ENCODE measurements around the gene GTF2F2.
"Not testable (repeated sequence)": the region's sequence is repeated elsewhere in the genome, so short reads cannot be mapped to it uniquely, and the experiment has no call there.

Gene GTF2F2

DNA sequence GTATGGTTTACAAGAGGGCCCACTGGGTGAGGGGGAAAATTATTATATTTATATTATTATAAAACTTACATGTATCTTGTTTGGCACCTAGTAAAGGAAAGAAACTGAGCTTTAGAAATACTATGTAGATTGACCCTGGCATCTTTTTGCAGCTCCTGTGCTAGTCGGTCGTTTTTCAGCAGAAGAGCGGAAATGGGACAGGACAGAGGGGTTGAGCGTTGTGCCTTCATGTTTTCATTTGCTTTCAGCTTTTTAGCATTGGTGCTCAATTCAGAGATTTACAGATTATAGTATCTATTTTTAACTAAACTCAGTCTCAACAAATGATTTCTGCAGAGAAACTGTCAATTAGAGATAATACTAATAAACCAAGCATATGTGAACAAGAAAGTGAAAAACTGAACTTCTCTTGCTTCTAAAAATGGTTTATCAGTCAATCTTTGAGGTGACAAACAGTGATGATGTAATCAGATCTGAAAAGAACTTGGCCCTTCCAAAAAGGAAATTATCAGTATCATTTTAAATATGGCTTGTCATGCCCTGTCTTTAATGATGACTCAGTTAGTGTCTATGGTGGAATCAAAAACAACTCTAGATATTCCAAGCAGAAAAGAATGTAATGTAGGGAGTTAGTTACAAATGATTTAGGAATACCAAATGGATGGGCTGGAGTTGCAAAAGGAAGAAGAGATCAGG, 137.5 kb downstream of the GTF2F2 start:
- peak; percentile 18 for DNase-seq

DNA sequence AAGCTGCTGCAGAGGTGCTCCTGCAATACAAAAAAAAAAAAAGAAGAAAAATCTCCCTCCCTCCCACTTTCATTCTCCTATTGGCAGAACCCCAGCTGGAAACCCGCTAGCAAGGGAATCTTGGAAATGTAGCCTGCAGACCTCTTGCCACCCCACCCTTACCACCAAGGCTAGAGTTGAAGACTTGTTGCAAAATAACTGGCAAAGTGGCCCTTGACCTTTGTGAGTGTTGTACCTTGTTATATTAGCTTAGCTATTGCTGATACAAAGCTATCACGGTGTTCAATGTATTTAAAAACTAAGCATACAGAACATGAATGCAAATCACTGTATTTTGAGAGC, 138.0 kb downstream of the GTF2F2 start:
- DNase-seq: no peak

DNA sequence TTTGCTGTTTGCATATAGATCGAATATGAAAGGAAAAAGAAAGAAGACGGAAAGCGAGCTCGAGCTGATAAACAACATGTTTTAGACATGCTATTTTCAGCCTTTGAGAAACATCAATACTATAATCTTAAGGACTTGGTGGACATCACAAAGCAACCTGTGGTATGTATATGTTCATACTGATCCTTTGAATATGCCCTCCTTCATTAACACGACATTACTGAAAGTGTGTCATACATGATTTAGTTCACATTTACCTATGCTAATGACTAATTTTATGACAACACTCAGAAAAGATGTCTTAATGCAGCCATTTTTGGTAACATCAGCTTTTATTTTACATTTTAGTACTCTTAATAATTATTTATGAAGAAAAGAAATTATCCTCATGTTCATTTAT, 146.9 kb downstream of the GTF2F2 start:
- DNase-seq: no peak

DNA sequence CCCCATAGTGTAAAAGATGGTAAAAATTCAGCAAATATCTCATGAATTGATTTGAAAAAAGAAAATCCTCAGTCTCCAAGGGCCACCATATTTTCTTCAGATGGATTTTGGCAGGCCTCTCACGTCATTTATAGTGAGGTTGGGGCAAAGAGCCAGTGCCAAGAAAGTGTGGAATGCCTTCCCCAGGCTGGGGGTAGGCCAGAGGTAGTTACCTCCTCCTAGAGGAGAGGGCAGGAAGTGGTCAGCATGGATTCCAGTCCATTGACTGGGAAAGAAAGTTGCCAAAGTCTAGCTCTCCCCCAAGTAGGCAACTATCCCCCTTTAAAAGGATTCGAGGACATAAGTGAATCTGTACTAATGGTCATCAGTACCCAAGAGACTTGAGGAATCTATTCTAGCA, 148.9 kb downstream of the GTF2F2 start:
- no peak for DNase-seq

DNA sequence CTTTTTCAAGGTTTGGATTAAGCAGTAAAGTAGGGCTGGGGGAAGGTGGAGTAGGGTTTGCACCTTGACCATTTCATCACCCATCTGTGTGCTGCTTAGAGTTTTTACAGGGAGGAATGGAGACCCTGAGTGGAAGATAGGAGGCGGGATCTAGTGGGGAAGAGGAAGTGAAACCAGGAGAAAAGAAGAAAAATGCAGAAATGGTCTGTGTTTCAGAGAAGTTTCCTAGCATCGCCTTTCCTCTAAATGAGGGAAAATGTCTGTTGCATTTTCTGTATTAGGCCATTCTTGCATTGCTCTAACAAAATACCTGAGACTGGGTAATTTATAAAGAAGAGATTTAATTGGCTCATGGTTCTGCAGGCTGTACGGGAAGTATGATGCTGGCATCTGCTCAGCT, 156.6 kb downstream of the GTF2F2 start:
- no peak for DNase-seq

DNA sequence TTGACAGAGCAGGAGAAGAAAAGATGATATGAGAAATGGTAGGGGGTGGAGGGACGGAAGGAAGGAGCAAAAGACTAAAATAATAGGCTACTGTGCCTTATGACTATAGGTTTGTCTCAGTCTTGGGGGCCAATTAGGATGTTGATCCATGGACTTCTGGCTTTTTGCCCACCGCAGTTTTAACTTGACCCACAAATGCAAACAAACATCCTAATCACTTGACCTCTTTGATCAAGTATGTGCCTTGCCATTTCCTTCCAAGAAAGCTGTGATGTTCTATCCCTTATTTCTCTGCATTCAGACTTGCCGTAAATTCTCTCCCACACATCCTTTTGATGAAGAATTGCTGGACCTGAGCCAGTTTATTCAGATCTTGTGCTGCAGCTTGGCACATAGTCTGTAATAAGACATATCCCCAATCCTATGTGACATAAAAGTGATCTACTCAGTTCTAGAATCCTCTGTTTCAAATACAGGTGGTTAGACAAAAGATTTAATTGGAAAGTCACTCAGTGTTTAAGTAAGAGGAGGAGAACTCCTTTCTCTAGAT, 157.9 kb downstream of the GTF2F2 start:
- DNase-seq: no peak

DNA sequence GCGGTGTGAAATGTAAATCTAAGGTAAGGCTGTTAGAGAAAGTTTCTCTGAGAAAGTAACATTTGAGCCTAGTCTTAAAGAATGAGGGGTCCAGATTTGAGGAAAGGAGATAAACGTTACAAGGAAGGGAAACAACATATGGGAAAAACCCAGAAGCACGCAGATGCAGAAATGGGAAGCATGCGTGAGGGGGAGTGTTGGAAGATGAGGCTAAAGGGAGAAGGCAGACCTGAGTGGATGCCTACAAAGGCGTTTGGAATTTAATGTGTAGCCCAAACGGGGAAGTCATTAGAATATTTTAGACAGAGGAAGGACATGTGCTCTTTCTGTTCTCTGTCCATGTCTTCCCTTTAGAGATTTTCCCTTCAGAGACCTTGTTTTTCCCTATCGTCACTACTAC, 159.7 kb downstream of the GTF2F2 start:
- DNase-seq: no peak

DNA sequence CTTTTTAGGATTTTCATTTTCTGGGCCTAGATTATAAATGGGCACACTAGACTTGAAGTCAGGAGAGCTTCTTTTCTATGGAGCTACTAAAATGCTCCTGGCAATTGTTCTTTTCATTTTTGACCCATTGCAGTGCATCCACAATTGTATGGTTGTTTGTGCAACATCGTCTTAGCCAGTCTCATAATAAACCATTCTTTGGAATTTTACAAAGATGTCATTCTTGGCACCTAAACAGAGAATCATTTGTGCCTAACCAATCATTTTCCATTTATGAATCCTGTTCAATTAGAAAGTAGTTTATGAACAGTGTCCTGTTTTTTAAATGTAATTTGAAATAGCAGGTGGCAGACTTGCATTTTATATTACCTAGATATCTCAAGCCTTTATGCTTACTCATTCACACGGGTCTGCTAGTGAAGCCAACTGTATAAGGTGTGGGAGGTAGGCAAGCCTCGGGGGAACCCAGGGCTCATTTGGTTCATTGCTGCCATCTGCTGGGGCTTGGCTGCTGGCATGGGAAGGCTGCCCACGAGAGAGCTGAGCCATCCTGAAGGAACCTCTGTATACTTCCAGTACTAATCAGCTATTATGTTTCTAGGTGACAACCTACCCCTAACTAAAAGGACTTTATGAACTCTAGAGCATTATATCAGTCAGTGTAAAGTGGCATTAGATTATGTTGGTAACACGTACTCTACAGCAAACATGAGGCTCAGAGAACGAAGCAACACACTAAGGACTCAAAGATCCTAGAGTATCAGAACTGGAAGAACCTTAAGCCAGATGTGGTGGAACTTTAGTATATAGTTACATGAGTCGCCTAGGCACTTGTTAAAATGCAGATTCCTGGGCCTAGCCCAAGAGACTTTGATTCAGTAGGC, 160.7 kb downstream of the GTF2F2 start:
- DNase-seq: peak; percentile 34

DNA sequence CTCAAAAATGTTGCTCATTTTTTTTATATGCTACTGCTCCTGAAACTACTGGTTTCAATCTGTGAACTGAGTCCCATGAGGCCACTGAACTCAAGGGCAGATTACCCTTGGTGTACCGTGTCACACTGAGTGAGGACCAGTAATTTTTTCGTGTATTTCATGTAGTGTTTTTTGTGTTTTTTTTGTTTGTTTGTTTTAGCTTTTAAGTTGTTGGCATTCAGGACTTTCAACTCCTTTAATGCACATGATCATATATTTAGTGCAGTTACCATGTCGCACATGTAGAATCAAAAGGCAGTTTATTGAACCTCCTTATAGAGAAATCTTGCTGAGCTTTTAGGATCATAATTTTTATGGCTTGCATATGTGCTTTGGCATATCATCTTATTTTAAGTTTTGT, 162.7 kb downstream of the GTF2F2 start:
- no peak for DNase-seq

DNA sequence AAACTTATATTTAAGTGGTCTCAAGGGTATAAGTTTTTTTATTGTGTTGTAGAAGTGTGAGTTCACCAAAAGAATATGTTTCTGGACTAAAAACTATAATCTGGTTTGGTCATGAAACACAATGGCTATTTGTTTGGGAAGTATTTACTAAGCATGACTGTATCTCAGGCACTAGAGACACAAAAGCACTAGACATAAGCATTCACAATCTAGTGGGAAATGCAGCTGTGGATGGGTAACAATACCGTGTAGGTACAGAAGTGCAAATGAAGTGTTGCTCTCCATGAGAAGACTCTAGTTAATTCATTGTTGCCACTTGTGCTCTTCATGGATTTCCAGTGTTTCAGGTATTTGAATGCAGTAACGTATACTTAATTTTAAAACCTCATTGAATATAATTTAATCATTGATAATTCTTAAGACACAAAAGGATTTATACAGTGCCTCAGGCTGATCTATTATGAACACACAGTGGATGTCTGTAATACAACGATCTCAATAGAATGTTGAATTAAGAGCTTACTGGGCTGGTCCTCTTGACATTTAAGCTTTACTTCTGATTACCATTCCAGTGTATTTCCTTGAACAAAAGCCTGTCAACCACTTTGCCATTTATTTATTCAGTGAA, 169.7 kb downstream of the GTF2F2 start:
- DNase-seq: no peak

DNA sequence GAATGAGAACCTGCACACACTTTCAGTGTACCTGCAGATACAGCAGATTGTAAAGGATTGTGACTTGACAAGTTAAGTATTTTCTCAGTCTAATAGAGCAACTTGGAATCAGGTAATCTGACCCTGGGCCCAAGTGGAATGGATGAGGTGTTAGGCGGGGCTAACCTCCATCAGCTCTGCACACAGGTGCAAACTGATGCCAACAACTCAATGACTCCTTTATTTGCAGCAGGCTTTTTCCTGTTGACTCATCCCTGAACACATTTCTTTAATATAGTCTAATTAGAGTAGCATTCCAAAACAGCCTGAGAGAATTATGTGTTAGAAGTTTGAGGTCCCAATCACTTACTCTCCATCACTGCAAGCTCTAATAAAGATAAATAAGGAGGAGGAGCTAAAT, 171.9 kb downstream of the GTF2F2 start:
- DNase-seq: no peak

DNA sequence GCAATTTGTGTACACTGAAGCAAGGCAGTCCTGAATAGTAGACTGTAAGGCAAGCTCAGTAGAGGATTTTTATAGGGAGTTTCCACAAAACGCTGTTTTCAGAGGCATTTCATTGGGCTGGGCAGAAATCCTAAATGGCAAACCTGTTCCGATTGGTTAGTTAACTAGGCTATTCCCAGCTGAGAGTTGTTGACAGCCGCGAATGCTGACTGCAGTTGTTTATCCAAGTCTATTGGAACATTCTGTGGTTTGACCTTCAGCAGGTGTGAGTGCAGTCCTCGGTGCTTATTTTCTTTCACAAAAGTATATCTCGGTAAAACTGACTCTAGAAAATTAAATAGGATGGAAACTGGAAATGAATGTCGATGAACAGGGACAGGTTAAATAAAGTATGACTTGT, 175.2 kb downstream of the GTF2F2 start:
- DNase-seq: no peak

DNA sequence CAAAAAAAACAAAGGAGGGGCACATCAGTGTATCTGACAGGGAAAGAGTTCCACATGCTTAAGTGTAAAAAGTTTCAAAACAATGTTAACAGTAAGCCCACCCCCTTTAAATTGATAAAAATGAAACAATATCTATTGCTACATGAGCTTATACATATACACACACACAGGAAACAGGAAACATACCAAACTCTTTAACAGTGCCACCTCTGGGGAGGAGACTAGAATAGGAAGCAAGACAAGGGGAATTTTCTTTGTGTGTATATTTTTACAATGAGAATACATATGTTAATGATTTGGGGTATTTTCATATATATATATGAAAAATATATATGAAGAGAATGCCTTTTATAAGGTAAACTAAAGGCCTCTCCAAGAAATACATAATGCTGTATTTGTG, 175.9 kb downstream of the GTF2F2 start:
- DNase-seq: no peak

DNA sequence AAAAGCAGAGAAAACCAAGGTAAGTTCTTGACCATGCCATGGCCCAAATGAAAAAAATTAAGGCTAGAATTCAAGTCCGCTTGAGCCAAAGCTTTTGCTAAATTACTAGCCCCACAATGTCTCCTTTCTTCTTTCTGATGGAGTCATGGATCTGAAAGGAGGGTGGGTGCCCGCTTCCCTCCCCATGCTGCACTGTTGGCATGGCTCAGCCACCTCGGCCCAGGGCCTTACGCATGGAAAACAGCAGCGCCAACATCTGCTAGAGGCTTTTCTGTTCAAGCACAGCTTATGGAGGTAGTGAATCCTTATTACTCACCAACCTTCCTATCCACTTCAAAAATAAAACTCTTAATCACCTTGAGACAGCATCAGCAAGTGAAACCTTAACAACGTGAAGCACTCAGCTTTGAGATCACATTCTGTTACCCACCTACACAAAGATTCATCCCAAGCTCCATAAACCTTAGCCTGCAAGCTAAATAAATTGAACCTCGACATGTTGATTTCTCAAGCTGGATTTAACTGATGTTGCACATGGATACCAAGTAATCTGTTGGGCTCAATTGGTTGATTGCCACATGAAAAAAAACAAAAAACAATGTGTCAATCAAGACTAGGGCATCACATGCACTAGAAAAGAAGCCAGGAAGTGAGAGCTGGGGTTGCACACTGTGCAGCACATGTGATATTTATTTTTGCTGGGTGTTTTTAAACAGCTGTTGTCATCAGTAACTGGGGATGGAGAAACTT, 177.3 kb downstream of the GTF2F2 start:
- DNase-seq: peak; percentile 32

DNA sequence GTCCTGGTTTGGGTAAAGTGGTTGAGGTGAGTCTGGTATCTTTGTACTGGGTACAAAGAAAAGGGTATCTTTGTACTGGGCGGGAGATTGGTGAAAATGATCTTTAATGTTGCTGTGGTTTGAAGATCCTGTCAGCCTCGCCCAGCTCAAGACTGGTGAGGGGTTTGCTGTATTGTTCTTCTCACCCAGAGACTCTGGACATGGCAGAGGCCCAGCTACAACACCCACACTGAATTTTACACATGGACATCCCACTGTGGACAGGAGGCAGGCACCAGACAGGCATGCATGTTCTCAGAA, 177.8 kb downstream of the GTF2F2 start:
- no peak for DNase-seq

DNA sequence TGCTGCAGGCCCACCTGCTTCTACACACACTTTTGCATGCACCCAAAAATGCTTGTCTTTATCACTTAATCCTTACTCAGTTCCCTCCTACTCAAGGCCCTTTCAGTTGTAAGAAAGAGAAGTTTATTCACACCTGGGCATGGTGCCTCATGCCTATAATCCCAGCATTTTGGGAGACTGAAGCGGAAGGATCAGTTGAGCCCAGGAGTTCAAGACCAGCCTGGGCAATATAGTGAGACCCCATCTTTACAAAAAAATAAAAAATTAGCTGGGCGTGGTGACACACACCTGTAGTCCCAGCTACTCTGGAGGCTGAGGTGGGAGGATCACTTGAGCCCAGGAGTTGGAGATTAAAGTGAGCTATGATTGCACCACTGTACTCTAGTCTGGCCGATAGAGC, 178.2 kb downstream of the GTF2F2 start:
- DNase-seq: not testable (repeated sequence)

DNA sequence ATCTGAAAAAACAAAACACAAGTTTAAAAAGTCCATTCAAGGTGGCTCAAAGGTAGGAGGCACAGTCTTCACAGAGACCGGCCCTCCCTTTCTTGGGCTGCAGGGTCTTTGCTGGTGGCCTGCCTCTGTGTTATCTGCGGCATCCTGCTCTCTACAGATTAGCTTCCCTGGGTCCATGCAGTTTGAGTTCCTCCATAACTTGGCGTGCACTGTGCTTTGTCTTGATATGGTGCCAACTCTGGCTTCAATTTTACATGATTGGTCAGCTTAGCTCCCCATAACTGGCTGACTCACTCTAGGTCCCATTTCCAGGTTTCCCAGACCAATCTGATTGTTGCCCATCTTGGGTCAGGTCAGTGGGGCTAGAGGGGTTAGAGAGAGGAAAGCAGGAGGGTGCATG, 178.9 kb downstream of the GTF2F2 start:
- DNase-seq: no peak

DNA sequence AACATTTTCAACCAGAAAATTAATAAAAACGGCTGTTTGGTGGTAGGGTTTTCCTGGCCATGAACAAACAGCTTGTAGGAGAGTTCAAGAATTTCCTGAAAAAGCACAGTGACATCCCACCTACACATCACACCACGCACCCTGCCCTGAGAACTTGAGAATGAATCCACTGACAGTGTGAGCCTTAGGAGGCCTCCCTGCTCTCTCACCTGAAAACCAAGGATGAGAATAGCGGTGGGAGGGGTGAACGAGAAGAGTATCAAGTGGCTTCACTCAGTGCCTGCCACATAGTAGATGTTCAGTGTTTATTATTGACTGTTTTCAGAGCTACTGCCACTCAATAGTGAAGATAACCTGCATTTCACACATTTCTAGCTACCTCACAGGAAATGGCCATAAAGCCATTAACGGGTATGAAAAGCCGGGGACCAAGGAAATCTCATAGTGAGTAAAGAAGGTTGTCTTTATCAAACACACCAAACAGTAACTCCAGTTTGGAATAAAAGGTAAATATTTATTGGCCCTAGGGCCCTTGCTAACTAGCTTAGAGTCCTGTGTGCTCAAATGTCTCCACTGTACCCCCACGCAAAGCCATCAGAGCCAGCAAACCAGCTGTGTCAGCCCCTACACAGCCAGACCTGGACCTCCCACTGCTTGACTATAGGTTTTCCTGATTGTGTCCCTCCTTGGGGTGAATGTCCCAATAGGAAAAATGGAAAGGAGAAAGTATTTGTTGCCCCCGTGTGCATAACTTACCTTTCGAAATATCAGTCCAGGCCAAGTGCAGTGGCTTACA, 180.1 kb downstream of the GTF2F2 start:
- DNase-seq: no peak

DNA sequence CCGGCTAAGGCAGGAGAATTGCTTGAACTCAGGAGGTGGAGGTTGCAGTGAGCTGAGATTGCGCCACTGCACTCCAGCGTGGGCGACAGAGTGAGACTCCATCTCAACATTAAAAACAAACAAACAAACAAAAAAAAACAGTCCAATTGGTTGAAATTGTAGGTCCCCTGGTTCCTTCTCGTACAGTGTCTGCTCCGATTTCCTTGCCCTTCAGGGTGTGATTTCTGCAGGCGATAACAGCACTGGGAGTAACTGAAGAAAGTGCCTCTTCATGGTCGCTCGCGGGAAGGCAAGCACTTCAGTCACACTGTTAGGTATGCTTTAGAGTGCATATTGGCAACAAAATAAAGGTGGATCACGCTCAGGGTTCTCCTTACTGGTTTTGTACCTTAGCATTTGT, 181.0 kb downstream of the GTF2F2 start:
- no peak for DNase-seq

DNA sequence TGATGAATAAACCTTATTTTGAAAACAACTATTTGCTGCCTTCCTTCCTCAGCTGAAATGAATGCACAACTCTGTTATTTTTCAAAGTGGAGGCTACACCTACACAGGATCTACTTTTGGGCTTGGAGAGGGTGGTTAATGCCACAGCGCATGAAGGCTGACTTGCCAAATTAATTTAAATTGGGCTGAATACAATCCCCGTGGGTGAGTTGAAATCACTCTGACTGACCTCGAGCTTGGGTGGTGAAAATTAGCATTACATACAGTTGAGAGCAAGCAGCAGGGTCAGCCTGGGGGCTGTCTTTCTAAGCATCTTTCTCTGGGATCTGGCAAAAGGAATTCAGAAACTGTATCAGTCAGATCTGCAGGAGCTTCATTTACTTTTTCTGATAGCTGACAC, 182.2 kb downstream of the GTF2F2 start:
- DNase-seq: no peak

DNA sequence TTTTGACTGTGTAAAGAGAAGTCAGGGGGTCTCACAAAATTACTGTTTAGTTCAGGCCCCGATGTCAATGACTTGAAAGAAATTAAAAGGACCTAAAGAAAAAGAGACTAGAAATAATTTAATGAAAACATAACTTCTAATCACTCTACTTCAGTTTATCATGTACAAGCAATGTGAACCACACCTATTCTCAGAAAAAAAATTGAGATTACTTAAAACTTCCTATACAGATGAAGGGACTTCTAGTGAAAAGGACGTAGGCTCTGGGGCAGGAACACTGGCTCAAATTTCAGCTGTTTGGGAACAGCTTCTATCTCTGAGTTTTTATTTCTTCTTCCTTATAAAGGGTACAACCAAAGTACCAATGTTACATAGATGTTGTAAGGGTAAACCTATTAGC, 182.7 kb downstream of the GTF2F2 start:
- no peak for DNase-seq

DNA sequence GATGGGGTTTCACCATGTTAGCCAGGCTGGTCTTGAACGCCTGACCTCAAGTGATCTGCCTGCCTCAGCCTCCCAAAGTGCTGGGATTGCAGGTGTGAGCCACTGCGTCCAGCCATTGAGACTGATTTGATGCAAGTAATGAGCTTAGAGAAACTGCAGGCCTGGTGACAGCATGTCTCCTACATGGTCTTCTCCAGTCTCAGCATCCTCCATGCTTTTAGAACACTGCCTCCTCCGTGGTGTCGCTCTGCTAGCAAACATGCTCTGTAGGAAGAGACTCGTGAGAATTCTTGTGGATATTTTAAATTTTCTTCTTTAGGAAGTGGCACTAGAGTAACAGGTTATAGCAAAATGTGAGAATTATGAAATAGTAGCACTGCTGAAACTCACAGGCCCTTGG, 183.6 kb downstream of the GTF2F2 start:
- no peak for DNase-seq

DNA sequence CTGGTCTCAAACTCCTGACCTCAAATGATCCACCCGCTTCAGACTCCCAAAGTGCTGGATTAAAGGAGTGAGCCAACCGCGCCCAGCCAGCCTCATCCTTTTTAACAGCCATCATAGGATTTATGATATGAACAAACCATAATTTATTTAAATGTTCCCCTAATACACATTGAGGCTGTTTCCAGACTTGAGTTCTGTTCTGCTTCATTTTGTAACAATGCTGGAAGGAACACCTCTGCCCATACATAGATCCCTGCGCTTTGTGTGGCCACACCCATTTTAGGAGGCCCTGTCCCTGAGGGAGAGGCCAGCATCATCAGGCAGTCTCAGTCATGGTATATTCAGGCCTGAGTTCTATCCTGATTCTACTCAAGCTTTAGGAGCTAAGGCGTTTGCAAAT, 184.8 kb downstream of the GTF2F2 start:
- no peak for DNase-seq
